Ovary (tissue), 9 donors: ENCODE measurements around the gene VEGFB. TPM values are rescaled to one million over a fixed set of nuclear protein-coding genes. Genes with fewer than 3 reads are reported as not detected.

Experiments
- DNase-seq, 5 donors: peaks; one replicate each; pipeline ENCODE4 v3.0.0-alpha.2; 2019 to 2020
- H3K27ac ChIP-seq, 2 donors: fragments of 200-600 bp; one replicate each; pipeline versions ENCODE4 v1.5.1 to v1.8.0; 2019 to 2022
- H3K27me3 ChIP-seq: fragments of 200-600 bp; one replicate; pipeline ENCODE4 v1.8.0; 2022
- H3K36me3 ChIP-seq: fragments of 200-600 bp; sonication (generic); one replicate; pipeline ENCODE4 v1.5.1; 2019
- H3K4me1 ChIP-seq: one replicate; pipeline ENCODE4 v1.8.1; 2013; ENCODE audit warnings: mild to moderate bottlenecking, moderate library complexity; ENCODE audit not compliant: insufficient read depth
- H3K4me3 ChIP-seq: fragments of 200-600 bp; sonication (generic); one replicate; pipeline ENCODE4 v1.5.1; 2017
- H3K9me3 ChIP-seq, 2 donors: fragments of 200-600 bp in 1 of 2; sonication (generic) in 1 of 2; one replicate each; pipeline versions ENCODE4 v1.5.1 to v1.8.1; 2013 to 2019; ENCODE audit warnings: mild to moderate bottlenecking in 1 of 2, moderate library complexity in 1 of 2
- CTCF ChIP-seq, 3 donors: fragments of 450-650 bp in 2 of 3; fragments of 200-600 bp in 1 of 3; IDR thresholded peaks; one replicate each; pipeline versions ENCODE4 v1.5.1 to v1.8.0; 2016 to 2022; ENCODE audit warnings: antibody characterized with exemption in 3 of 3, mild to moderate bottlenecking in 1 of 3
- EP300 ChIP-seq: sonication (generic); formaldehyde crosslinking; IDR thresholded peaks from one replicate; pipeline ENCODE4 v1.6.1; 2017; ENCODE audit warnings: antibody characterized with exemption
- POLR2A ChIP-seq: fragments of 450-650 bp; IDR thresholded peaks from one replicate; pipeline ENCODE4 v1.6.1; 2017; ENCODE audit warnings: antibody characterized with exemption, mild to moderate bottlenecking, moderate library complexity
- WGBS, 3 donors: extraction: QIAGEN DNeasy Blood & Tissue Kit in 1 of 3; methylation state at CpG; one replicate each; pipeline versions ENCODE4 v1.1.5 to v1.1.7; 2013 to 2017; 5-methylcytosine and 5-hydroxymethylcytosine counted together
- intact Hi-C, 4 donors: fragments of 100-400 bp; cut with DNase I; formaldehyde crosslinking; loops; one replicate each; pipeline versions ENCODE4 v1.11.0 to v1.15.1; 2022 to 2023
- polyA plus RNA-seq, 2 donors: library from polyadenylated mRNA; stranded (reverse); fragments of 200-250 nt in 1 of 2; fragments of 350-450 nt in 1 of 2; fragmentation: Illumina TruSeq in 1 of 2; extraction: RNeasy Lipid Tissue Mini Kit (QIAGEN cat#74804) in 1 of 2; gene quantifications; one replicate each; pipeline ENCODE4 v1.2.3, GENCODE V29; 2013 to 2014
- total RNA-seq, 7 donors: library from RNA; depleted of rRNA in 2 of 7; stranded (reverse); fragments of >200 nt in 2 of 7; fragmentation: NEBNext Ultra II Directional in 3 of 7; extraction: Animal tissue kit (Norgen Biotek cat#: 25700) in 3 of 7; gene quantifications; one replicate each; pipeline versions ENCODE4 v1.1.0 to v1.2.4, GENCODE V29; 2016 to 2023
- donor health status: DM: no; HTN: no; CAD: no; lungs with moderate emphysema.
- donor health status: DM: no; HTN: no; CAD: no.
- donor health status: Bipolar disorder and iron deficiency.
- donor health status: DM: yes; HTN: yes; CAD: no.
- donor health status: DM: no; HTN: no; CAD: no.
- donor health status: DM: yes; HTN: yes; CAD: no.

VEGFB gene
- total and polyA plus RNA-seq, 9 donors = 27.4 to 164 (median 124) TPM

- Histone ChIP-seq H3K27ac (no peak overlapping the region), H3K4me1 (no peaks in the 10 kb centered on the region), H3K9me3 (no peaks in the 10 kb centered on the region), H3K27me3 (no peaks in the 10 kb centered on the region), H3K4me3 (no peak overlapping the region), H3K36me3 (no peaks in the 10 kb centered on the region)
- DNase-seq = no peak
- 87 to 93% (median 88%) methylated on average over 31 to 32 of the region's 32 CpGs for WGBS, 3 donors
- intact Hi-C loops = no loop called here
- TF ChIP-seq POLR2A (no peak), CTCF (IDR thresholded peaks at IDR 0.05) (no peak), EP300 (no peak)
Observed at GRCh38 chr11:64258946-64259532, 24.7 kb downstream of the VEGFB start.

DNA sequence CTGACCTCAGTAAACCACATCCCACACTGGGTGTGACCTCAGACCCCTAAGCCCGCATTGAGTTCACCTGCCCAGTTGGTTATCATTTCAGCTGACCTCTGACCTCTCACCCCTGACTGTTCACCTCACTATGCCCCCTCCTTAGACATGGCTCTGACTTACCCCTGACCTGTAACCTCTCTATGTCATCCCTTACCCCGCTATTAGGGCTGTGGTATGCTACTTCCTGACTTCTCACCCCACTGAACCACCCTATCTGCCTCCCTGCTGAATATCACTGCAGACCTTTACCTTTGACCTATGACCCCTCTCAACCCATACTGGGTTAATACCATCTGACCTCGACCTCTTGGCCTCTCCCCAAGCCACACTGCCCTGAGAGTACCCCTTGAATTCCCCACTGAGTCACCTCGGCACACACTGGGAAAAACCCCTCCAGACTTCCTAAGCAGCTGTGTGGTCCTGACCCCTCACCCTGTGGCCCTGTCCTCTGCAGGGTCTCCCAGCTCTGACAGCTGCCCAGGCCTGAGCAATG, 25.2 kb downstream of the VEGFB start:
- Histone ChIP-seq H3K4me1 (no peaks in the 10 kb centered on the region), H3K27ac (no peak overlapping the region), H3K36me3 (no peaks in the 10 kb centered on the region), H3K4me3 (no peak overlapping the region), H3K9me3 (no peaks in the 10 kb centered on the region), H3K27me3 (no peaks in the 10 kb centered on the region)
- WGBS, 3 donors = 80 to 86% (median 81%) methylated on average over 4 of the region's 4 CpGs
- intact Hi-C loops = loop anchor here in 2 of 4 donors (10.0 kb wide), 1 partner anchor 55 kb away; the partner anchor contains the start of gene FERMT3 (in 2 of the 2)
- DNase-seq = no peak
- TF ChIP-seq CTCF (IDR thresholded peaks at IDR 0.05) = no peak
- TF ChIP-seq EP300 = no peak
- TF ChIP-seq POLR2A = no peak

GRCh38 chr11:64260147-64260708, 25.8 kb downstream of the VEGFB start:
- TF ChIP-seq POLR2A (no peak), CTCF (IDR thresholded peaks at IDR 0.05) (no peak), EP300 (no peak)
- 93 to 96% (median 93%) methylated on average over 6 of the region's 6 CpGs for WGBS, 3 donors
- intact Hi-C loops = loop anchor here in 2 of 4 donors (10.0 kb wide), 1 partner anchor 55 kb away; the partner anchor contains the start of gene FERMT3 (in 2 of the 2)

GRCh38 chr11:64261556-64262080, 27.2 kb downstream of the VEGFB start:
- Histone ChIP-seq H3K9me3 (no peaks in the 10 kb centered on the region), H3K27me3 (no peaks in the 10 kb centered on the region), H3K27ac (no peak overlapping the region), H3K4me3 (no peak overlapping the region), H3K4me1 (no peaks in the 10 kb centered on the region), H3K36me3 (no peaks in the 10 kb centered on the region)
- intact Hi-C loops = loop anchor here in 2 of 4 donors (10.0 kb wide), 1 partner anchor 57 kb away; the partner anchor contains the start of gene FERMT3 (in 2 of the 2)
- TF ChIP-seq POLR2A = no peak
- no peak for TF ChIP-seq EP300
- TF ChIP-seq CTCF (IDR thresholded peaks at IDR 0.05) = no peak
- 86 to 89% (median 87%) methylated on average over 18 of the region's 18 CpGs for WGBS, 3 donors
- DNase-seq = no peak

More at GRCh38 chr11:64260147-64260708, 25.8 kb downstream of the VEGFB start:
- H3K27ac ChIP-seq = no peak overlapping the region
- H3K4me3 ChIP-seq = no peak overlapping the region
- H3K9me3 ChIP-seq = no peaks in the 10 kb centered on the region
- no peaks in the 10 kb centered on the region for H3K4me1 ChIP-seq
- H3K36me3 ChIP-seq = no peaks in the 10 kb centered on the region
- no peaks in the 10 kb centered on the region for H3K27me3 ChIP-seq
- DNase-seq = no peak
